Fibroblast of peridontal ligament (primary cell): ENCODE results near the gene DEPDC7.
"Not testable (repeated sequence)": the region's sequence is repeated elsewhere in the genome, so short reads cannot be mapped to it uniquely, and the experiment has no call there.

Experiments
- DNase-seq: peaks from one replicate; pipeline ENCODE4 v3.0.0-alpha.2; 2010; ENCODE audit errors: extremely low read depth

Gene DEPDC7

GRCh38 chr11:33015621-33016551 lies at the start of gene DEPDC7:
TSS of gene DEPDC7 (plus strand) at chr11:33015878. CDS start at chr11:33015956, 78 bp downstream.
- peak; percentile 81 for DNase-seq

DNA sequence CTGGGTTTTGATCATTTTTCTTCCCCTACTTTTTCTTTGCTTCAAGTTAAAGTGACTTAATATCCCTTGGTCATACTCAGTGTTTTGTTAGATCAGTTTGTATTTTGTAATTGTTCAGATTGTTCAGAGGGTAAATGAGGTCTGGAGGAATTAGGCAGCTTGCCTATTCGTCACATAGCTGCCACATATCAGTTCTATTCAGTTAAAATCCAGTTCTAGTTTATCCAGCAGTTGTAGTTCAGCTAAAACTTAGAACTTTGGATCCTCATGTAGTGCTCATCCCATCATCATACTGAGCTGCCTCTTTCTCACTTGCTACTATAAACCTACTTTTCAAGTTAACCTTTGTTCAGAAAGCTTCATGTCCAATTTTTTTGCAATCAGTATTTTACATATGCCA lies 47.1 kb upstream of the DEPDC7 start:
- DNase-seq = no peak

DNA sequence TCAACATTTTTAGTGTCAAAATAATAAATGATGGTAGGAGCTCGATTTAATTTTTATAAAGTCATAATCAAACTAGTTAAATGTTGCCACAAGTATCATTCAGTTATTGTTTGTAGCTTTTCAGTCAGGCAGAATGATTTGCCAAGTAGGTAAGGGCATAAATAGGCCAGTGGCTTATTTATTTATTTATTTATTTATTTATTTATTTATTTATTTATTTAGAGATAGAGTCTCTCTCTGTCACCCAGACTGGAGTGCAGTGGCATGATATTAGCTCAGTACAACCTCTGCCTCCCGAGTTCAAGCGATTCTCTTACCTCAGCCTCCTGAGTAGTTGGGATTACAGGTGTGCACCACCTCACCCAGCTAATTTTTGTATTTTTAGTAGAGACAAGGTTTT lies 43.4 kb upstream of the DEPDC7 start:
- not testable (repeated sequence) for DNase-seq

- DNase-seq = no peak
Measured at GRCh38 chr11:32972781-32973180, 42.9 kb upstream of the DEPDC7 start.

GRCh38 chr11:32982626-32983025 lies 33.1 kb upstream of the DEPDC7 start:
- no peak for DNase-seq

- no peak for DNase-seq
Measured at GRCh38 chr11:32983506-32983905, 32.2 kb upstream of the DEPDC7 start.

DNA sequence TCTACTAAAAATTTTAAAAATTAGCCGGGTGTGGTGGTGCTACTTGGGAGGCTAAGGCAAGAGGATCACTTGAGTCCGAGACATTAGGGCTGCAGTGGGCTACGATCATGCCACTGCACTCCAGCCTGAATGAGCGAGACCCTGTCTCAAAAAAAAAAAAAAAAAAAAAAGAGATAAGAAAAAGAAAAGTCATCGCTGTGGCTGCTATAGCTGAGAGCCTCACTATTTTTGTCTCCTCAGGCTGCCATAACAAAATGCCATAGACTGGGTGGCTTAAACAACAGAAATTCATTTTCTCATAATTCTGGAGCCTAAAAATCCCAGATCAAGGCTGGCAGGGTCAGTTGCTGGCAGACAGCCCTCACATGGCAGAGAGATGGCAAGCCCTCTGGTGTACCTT lies 30.1 kb upstream of the DEPDC7 start:
- no peak for DNase-seq

DNA sequence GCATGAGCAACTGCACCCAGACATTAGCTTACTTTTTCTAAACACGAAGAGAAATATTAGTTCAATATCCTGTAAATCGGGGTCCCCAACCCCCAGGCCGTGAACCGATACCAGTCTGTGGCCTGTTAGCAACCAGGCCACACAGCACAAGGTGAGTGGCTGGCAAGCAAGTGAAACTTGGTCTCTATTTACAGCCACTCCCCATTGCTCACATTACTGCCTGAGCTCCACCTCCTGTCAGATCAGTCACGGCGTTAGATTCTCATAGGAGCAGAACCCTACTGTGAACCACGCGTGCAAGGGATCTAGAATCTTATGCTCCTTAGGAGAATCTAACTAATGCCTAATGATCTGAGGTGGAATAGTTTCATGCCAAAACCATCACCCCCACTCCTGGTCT lies 27.8 kb upstream of the DEPDC7 start:
- DNase-seq = no peak

- no peak for DNase-seq
Measured at GRCh38 chr11:32990481-32990880, 25.2 kb upstream of the DEPDC7 start.

DNA sequence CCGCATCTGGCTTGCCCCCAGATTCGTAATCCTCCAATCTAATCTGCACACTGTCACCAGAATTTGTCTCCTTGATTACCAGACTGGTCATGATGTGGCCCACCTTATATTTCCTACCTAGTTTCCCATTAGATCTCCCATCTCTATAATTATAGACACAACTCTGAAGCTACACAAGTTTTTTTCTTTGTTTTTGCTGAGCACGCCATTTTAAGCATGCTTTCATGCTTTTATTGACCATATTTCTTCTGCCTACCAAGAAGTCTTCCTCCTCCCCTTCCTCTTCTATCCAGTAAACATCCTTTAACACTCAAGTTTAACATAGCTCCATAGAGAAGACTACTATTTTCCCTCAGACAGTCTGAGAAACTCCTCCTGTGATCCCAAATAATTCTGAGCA lies 24.3 kb upstream of the DEPDC7 start:
- no peak for DNase-seq

- no peak for DNase-seq
Measured at GRCh38 chr11:32991898-32992297, 23.8 kb upstream of the DEPDC7 start.

GRCh38 chr11:33000181-33000580 lies 15.5 kb upstream of the DEPDC7 start:
- peak; percentile 93 for DNase-seq

DNA sequence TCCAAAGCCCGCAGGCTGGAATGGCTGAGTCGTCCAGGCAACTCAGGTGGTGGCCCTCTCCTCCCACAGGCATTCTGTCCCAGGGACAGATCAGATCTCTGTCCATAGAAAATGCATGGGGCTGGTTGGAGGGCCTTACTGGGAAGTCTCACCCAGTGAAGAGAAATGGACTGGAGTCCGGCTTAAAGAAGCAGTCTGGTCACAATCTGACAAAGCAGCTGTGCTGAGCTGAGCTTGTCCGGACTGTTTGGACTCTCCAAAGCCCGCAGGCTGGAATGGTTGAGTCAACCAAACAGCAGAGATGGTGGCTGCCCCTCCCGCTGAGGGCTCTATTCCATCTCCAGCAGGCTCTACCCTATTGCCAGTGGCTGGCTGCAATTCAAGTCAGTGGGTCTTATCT lies 14.4 kb upstream of the DEPDC7 start:
- no peak for DNase-seq

- peak; percentile 45 for DNase-seq
Measured at GRCh38 chr11:33001751-33002542, 13.7 kb upstream of the DEPDC7 start.

GRCh38 chr11:33005175-33005574 lies 10.5 kb upstream of the DEPDC7 start:
- DNase-seq = no peak

- DNase-seq = no peak
Measured at GRCh38 chr11:33006010-33006409, 9.7 kb upstream of the DEPDC7 start.

GRCh38 chr11:33013755-33014154 lies 1.9 kb upstream of the DEPDC7 start:
- no peak for DNase-seq

- DNase-seq = no peak
Measured at GRCh38 chr11:33016654-33017053, 976 bp downstream of the DEPDC7 start.

GRCh38 chr11:33017478-33017877 lies 1.8 kb downstream of the DEPDC7 start:
- no peak for DNase-seq

GRCh38 chr11:33017965-33018364 lies 2.3 kb downstream of the DEPDC7 start:
- no peak for DNase-seq

- no peak for DNase-seq
Measured at GRCh38 chr11:33018840-33019239, 3.2 kb downstream of the DEPDC7 start.

- no peak for DNase-seq
Measured at GRCh38 chr11:33021501-33021900, 5.8 kb downstream of the DEPDC7 start.

- no peak for DNase-seq
Measured at GRCh38 chr11:33021937-33022336, 6.3 kb downstream of the DEPDC7 start.
